Kidney capillary endothelial cell (primary cell): ENCODE results near the gene AAK1.
"Not testable (repeated sequence)": the region's sequence is repeated elsewhere in the genome, so short reads cannot be mapped to it uniquely, and the experiment has no call there.

ENCODE experiments used
- DNase-seq: peaks from one replicate; pipeline ENCODE4 v3.0.0-alpha.2; 2018; ENCODE audit warnings: low spot score

AAK1 gene

DNA sequence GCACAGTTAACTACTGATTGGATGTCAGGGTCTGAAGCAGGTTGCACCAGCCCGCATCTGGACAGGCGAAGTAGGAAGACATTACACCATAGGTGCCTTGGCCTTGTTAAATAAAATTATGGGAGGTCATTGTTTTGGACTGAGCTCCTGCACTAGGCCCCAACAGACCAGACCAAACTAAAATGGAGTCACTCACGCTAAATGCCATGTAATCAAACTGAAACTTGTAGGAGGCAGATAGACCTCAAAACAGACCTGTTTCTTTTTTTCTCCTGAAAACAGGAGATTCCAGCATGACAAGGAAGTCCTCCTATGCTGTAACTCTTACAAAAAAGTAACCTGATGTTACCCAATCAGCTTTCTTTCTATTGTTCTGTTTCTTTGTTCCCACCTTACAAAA, 190.9 kb downstream of the AAK1 start:
- no peak for DNase-seq

DNA sequence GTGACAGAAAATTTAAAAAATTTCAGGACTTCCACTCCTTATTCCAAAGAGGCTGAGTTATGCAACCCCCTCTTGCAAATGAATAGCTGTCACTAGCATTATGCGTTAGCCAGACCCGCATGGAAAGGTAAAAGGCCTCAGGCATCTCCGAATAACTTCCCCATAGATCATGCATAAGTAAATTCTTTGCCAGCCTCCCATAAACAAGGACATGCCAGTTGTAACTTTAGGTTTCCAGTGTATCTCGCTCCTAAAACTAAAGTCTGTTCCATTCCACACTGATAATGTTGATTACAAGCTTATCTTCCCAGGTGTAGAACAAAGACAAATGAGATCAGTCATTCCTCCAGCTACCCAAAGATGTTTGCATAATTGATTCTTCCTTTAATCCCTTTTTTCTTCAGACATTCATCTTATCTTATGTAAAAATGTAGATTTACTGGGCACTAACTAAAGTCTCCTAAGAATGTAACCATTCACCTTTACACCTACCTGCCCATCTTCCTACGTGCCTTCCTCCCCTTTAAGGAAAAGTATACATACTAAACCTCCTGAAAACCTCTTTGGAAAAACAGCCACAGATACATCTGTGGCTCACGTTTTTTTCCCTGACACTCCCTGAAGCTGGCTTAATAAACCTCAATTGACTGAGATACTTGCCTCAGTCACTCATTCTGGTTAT, 192.7 kb downstream of the AAK1 start:
- no peak for DNase-seq

DNA sequence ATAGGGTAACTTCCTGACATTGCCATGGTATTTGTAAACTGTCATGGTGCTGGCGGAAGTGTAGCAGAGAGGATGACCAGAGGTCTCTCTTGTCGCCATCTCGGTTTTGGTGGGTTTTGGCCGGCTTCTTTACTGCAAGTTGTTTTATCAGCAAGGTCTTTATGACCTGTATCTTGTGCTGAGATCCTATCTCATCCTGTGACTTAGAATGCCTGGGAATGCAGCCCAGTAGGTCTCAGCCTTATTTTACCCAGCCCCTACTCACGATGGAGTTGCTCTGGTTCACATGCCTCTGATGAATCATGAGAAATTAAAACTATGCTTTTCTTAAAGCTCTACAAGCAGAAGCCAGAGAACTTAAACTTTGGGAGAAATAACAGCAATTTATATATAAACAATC, 193.6 kb downstream of the AAK1 start:
- DNase-seq = no peak

DNA sequence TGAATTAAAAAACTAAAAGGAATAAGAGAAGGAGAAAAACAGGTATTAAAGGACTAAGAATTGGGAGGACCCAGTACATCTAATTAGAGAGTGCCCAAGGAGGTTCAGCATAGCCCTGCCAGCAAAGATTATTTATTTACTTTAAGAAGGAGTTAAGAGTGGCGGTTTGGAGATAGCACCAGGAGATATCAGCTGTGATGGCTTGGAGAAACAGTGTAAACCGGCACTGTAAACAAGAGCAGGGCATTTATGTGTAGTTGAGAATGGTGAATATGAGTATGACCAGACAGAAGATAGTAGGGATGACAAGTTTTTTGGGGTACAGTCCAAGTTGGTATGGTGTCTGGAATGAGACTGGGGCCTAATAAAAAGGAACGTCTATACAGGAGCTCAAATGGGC, 199.9 kb downstream of the AAK1 start:
- not testable (repeated sequence) for DNase-seq

DNA sequence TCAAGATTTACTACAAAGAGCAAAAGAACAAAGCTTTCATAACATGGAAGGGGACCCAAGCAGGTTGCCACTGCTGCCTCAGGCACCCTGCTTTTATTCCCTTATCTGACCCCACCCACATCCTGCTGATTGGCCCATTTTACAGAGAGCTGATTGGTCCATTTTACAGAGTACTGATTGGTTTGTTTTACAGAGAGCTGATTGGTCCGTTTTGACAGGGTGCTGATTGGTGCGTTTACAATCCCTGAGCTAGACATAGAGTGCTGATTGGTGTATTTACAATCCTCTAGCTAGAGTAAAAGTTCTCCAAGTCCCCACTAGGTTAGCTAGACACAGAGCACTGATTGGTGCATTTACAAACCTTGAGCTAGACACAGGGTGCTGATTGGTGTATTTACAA, 204.0 kb downstream of the AAK1 start:
- DNase-seq = not testable (repeated sequence)

DNA sequence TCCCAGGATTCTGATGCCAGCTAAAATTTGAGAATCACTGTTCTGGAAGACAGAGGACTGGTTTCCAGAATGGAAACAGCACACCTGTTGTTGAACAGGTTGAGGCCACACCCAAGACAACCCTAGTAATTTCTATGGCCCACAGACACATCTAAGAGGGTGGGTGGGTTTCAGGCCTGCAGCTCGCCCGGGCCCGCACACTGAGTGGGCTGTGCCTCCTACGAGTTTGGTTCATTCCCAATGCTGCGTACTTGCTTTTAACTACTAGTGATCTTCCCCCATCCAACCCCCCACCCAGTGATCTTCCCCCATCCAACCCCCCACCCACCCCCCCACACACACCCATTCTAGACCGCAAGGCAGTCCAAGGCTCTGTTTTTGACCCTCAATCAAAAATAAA, 205.0 kb downstream of the AAK1 start:
- DNase-seq = no peak

DNA sequence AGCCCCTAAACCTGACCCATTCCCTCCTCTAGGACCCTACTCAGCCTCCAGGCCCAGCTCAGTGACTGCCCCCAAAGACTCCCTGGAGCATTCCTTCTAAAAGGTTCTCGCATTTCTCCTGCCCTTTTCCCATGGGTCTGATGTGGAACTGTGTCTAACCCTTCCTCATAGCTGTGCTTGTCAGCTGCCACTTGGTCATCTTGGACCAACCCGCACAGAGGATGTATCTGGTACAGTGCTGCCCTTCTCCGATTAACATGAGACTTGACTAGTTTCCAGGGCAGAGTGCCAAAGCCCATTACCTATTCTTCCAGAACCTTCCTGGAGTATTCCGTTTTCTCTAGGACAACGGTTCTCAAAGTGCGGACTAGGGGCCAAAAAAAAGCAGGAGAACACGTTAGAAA, 205.8 kb downstream of the AAK1 start:
- no peak for DNase-seq

DNA sequence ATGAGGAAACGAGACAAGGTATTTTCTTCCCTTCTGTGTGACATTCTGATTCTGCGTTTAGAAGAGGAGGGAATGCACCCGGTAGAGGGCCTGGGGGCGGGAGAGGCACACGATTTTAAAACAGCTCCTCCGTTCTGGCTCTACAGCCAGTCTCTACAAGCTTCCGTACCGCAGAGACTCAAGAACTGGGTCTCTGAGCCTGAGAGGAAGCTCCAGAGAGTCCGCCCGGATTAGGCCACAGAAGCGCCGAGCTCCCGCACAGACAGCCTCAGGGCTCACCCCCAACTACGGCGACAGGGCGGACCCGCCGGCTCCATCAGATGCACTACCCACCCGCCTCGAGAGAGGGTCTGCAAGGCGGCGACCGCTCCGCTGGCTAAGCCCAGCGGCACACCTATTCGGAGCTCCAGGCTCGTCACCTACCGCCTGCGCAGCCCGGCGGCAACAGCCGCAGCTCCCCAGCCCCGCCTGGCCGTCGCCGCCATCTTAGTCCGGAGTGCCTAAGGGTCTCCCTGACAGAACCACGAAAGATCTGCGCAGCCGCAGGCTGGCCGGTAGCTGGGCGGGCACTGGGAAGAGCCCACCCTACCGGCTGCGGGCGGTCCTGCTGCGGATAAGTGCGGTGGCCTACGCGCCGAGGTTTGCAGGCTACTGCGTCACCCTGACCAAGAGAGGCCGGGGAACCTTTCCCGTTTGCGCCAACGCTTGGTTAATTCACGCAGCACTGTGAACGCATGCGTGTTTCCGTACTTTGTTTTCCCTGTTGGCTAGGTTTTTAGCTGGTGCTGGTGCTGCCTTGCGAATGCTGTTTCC, 206.4 kb downstream of the AAK1 start, which contains the start of gene NFU1:
Gene NFU1, minus strand, starts transcription at position 498 of the 813 bp plus-strand sequence. Its CDS starts 13 bp downstream, at position 485.
- peak; percentile 97 for DNase-seq

DNA sequence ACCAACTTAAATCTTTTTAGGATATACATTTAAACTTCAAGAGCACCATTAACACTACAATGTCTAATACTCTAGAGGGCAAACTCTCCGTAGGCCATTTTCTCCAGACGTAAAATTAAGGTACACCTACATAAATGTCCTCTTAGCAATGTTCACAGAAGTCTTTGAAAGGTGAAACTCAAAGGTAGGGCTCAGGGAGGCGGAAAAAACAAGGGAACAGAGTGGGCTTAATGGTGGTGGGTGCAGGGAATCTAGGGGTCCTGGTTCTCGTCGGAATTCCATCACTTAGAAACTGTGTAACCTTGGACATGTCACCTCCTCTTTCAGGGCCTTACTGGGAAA, 207.0 kb downstream of the AAK1 start:
- DNase-seq = no peak

DNA sequence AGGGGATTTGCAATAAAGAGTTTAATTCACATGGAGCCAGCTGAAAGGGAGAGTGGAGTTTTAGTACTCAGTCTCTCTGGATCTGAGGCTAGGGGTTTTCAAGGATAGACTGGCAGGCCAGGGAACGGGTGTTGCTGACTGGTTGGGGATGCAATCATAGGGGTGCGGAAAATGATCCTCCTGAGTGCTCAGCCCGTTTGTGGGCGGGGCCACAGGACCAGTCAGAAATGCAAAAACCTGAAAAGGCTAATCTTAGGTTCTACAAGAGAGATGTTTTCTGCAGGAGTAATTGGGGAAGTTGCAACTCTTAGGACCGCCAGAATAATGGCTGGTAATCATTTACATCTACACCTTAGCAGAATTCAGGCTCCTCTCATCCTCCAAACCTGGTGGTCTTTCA, 208.8 kb downstream of the AAK1 start:
- DNase-seq = no peak

DNA sequence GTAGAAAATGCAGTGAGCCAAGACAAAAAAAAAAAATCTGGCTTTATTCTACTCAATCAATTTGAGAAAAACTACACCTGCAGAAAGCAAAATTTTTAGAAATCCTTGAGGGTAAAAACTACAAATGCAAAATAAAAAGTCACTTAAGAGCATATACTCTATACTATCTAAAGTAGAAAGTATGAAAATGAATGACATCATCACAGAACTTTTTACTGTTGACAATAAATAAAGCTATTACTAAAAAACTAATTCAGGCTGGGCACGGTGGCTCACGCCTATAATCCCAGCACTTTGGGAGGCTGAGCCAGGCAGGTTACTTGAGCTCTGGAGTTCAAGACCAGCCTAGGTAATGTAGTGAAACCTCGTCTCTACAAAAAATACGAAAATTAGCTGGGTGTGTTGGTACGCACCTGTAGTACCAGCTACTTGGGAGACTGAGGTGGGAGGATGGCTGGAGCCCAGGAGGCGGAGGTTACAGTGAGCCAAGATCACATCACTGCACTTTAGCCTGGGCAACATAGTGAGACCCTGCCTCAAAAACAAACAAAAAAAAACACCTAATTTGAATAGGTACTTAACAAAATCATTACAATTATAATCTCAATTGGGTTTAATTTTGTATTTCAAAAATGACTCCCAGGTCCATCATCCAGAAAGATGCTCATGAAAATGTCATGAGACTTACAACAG, 213.9 kb downstream of the AAK1 start:
- no peak for DNase-seq

DNA sequence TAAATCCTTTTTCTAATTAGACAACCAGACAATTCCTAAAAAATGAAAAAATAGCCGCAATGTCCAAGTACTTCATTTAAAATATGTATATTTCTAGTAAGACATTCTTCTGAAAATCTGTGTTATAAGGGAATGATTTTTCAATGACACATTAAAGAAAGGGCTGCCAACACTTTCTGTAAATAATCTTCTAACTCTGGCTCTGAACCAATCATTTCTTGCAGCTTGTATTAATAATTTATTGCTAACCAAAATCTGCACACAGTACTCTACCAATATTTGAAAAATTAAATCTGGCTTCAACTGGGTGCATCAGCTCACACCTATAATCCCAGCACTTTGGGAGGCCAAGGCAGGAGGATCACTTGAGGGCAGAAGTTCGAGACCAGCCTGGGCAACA, 214.6 kb downstream of the AAK1 start:
- no peak for DNase-seq

DNA sequence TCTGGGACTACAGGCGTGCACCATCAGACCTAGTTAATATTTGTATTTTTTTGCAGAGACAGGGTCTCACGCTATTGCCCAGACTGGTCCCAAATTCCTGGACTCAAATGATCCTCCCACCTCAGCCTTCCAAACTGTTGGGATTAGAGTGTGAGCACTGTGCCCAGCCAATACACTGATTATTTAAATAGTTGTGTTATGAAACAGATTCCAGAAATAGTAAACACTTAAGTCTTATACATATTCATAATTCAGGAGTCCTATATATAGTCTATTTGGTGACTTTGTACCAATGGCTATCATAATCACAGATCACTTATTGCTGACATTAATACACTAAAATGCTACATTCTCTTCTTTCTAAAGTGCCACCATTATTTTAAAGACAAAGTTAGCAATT, 219.1 kb downstream of the AAK1 start:
- no peak for DNase-seq

DNA sequence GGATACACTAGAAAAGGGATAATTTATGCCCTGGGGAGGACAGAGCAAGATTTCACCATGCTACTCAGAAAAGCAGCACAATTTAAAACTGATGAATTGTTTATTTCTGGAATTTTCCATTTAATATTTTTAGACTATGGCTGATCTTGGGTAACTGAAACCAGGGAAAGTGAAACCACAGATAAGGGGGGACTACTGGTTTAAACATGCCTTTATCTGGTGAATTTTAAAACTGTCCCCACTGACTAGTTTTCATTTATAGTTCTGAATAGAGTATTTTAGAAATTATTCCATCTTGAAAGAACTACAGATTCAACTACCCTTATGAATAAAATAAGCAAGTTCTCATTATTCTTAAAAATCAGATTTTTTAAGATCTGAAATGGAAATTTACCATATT, 221.3 kb downstream of the AAK1 start:
- DNase-seq = no peak

DNA sequence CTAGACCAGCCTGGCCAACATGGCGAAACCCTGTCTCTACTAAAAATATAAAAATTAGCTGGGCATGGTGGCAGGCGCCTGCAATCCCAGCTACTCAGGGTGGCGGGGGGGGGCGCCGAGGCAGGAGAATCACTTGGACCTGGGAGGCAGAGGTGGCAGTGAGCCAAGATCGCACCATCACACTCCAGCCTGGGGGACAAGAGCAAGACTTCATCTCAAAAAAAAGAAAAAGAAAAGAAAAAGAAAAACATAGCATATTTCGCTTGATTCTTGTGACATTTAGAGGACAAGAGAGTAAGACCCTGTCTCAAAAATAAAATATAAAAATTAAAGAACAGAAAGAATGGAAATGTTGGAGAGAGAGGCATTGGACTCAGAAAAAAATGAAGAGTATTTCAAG, 224.4 kb downstream of the AAK1 start:
- DNase-seq = not testable (repeated sequence)

DNA sequence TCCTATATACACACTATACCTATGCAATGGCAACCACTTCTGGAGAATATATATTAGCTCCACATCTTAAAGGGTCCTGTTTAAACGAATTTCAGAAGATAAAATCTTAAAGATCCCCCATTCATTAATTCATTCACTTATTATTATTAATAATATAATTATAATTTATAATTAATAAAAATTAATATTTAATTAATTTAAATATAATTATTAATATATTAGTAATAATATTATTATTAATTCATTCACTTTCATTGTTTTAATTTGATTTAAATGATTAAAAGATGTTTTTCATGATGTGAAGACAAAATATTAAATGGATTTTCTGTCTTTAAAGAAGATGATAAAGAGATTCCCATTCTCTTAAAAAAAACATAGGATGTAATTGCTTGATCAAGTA, 227.4 kb downstream of the AAK1 start:
- DNase-seq = no peak
